ENCODE data around the gene HSPH1.
"Not testable (repeated sequence)": the region's sequence is repeated elsewhere in the genome, so short reads cannot be mapped to it uniquely, and the experiment has no call there.

Gene HSPH1

GRCh38 chr13:31131470-31131961 lies 30.2 kb downstream of the HSPH1 start:
- DNase-seq (ENCODE audit: low read depth) = no peak

GRCh38 chr13:31129419-31129818 lies 32.3 kb downstream of the HSPH1 start:
- no peak for DNase-seq (ENCODE audit: low read depth)

- DNase-seq (ENCODE audit: low read depth) = no peak
Observed at GRCh38 chr13:31124204-31124603, 37.5 kb downstream of the HSPH1 start.

GRCh38 chr13:31122544-31123260 lies 39.0 kb downstream of the HSPH1 start:
- no peak for DNase-seq (ENCODE audit: low read depth)

GRCh38 chr13:31122143-31122542 lies 39.6 kb downstream of the HSPH1 start:
- DNase-seq (ENCODE audit: low read depth) = no peak

DNA sequence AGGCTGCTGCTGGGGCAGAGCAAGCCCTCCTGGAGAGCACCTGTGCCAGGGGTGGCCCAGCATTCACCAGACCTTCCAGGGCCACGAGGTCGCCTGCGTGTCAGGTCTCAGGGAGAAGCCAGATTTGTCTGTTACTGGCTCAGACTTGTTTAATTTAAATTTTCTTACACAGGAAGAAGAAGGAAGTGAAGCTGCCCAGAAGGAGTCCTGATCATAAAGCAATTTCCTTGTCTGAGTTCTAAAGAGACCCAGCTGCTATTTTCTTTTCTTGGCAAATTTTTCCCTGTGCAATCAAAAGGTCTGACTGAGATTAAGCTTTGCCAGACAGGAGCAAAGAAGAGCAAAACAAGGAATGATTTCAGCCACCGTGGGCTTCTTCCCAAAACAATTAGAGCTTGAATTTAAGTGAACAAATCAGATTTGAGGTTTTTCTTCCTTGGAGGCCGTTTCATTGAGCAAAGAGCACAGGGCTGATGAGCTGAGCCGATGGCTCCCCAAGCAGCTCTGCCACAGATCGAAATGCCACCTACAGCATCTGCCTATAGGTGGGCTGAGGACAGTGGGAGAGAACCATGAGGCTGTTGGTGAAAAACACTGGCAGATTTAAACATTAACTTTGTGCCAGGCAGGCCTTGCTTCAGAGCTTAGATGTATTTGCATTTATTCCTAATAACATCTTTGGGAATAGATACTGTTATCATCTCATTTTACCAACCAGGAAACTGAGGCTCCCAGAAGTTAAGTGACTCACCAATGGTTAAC lies 40.1 kb downstream of the HSPH1 start:
- no peak for DNase-seq (ENCODE audit: low read depth)

- no peak for DNase-seq (ENCODE audit: low read depth)
Observed at GRCh38 chr13:31119966-31120700, 41.6 kb downstream of the HSPH1 start.

- DNase-seq (ENCODE audit: low read depth) = no peak
Observed at GRCh38 chr13:31119526-31119925, 42.2 kb downstream of the HSPH1 start.

DNA sequence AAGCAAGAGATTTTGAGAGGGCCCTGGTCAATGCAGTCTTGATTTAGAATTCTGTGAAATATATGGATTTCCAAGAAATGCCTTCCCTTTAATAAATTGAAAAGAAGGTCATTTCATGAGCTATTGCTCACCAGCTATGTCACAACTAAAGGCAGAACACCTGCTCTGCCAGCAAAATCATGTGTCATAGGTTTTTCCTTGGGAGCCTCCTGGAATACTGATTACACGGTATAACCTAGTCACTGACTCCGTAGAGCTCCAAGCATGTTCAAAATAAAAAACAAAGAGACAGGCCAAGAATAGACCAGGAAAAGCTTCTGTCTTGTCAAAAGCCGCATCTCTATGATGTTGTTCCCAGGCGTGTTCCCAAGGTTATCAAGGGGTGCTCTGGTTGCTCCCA lies 45.5 kb downstream of the HSPH1 start:
- DNase-seq (ENCODE audit: low read depth) = no peak

DNA sequence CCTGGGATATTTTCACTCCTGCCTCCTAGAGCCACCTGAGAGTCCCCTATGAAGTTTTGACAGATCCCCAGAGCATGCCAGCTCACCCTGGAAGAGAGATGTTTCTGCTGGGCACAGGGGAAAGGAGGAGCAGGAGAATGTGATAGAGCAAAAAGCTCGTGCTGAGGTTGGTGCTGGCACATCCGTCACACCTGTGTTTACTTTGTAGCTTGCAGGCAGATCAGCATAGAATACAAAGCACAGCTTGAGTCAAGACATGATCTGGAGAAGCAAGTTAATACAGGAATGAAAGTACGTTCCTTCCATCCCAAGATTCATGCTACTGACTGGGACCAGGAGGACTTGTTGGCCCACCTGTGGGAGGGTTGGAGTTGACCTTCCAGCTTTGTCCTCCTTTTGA lies 46.1 kb downstream of the HSPH1 start:
- DNase-seq (ENCODE audit: low read depth) = no peak

DNA sequence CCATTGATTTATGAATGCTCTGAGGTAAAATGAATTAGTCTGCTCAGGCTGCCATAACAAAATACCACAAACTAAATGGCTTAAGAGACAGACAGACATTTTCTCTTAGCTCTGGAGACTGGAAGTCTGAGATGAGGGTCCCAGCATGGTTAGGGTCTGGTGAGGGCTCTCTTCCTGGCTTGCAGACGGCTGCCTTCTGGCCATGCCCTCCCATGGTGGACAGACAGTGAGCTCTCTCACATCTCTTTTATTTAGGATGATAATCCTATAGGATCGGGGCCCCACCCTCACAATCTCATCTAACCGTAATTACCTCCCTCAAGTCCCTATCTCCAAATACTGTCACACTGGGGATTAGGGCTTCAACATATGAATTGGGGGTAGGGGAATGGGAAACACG lies 47.1 kb downstream of the HSPH1 start:
- DNase-seq (ENCODE audit: low read depth) = no peak

GRCh38 chr13:31111136-31111535 lies 50.6 kb downstream of the HSPH1 start:
- DNase-seq (ENCODE audit: low read depth) = no peak

DNA sequence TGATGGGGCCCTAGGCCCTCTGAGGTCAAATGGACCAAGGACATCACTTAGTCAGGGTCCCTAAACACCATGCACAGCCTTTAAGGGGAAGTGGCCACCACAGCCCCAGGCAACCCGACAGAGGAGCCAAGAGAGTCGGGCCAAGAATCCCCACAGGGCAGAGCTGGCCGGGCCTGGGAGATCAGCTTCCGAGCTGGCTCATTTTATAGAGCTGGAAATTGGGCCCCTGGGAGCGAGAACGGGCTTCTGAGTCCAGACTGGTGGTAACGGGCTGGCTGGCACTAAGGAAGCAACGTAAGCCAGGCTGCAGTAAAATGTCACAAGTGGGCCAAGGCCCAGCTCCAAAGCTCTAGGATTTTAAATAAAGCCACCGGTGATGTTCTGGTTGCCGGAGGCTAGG lies 51.1 kb downstream of the HSPH1 start:
- DNase-seq (ENCODE audit: low read depth) = no peak

- no peak for DNase-seq (ENCODE audit: low read depth)
Observed at GRCh38 chr13:31110169-31110568, 51.5 kb downstream of the HSPH1 start.

- no peak for DNase-seq (ENCODE audit: low read depth)
Observed at GRCh38 chr13:31107109-31107508, 54.6 kb downstream of the HSPH1 start.

GRCh38 chr13:31105856-31106255 lies 55.8 kb downstream of the HSPH1 start:
- DNase-seq (ENCODE audit: low read depth) = no peak

DNA sequence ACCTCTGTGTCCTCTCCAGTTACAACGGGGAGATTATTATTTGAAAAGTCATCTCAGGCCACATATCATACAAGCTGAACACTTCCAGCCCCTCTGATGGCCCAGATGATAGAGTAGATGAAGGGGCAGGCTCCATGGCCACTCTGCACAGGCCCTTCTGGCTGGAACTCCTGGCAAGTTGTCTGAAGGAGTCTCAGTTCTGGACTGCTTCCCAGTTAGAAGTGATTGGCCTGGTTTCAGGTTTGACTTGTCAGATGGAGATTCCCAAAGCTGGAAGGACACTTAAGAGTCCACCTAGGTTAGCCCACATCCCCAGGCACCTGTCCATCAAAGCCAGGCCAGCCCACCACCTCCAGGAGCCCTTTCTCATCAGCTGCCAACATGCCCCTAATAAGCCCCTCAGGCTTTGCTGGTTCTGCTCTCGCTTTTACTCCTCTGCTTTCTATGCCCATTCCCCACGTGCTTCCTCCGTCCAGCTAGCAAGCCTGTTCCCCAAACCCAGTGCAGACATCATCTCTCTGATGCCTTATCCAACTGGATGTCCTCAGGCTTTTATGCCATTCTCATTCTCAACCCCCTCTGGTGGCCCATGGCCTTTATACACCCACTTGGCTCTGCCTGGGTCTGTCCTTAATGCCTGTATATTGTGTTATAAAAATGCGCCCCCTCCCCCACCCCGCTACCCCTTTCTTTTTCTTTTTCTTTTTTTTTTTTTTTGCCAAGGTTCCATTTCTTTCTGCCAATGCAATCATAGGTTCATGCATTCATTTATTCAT lies 56.5 kb downstream of the HSPH1 start:
- no peak for DNase-seq (ENCODE audit: low read depth)

- DNase-seq (ENCODE audit: low read depth) = no peak
Observed at GRCh38 chr13:31102905-31103304, 58.8 kb downstream of the HSPH1 start.

- DNase-seq (ENCODE audit: low read depth) = no peak
Observed at GRCh38 chr13:31101472-31102170, 60.1 kb downstream of the HSPH1 start.

- no peak for DNase-seq (ENCODE audit: low read depth)
Observed at GRCh38 chr13:31100721-31101120, 61.0 kb downstream of the HSPH1 start.

- not testable (repeated sequence) for DNase-seq (ENCODE audit: low read depth)
Observed at GRCh38 chr13:31097911-31098434, 63.7 kb downstream of the HSPH1 start.

Measured in fibroblast of the conjunctiva (primary cell).